ENCODE measurements around the gene TAF4.

DNA sequence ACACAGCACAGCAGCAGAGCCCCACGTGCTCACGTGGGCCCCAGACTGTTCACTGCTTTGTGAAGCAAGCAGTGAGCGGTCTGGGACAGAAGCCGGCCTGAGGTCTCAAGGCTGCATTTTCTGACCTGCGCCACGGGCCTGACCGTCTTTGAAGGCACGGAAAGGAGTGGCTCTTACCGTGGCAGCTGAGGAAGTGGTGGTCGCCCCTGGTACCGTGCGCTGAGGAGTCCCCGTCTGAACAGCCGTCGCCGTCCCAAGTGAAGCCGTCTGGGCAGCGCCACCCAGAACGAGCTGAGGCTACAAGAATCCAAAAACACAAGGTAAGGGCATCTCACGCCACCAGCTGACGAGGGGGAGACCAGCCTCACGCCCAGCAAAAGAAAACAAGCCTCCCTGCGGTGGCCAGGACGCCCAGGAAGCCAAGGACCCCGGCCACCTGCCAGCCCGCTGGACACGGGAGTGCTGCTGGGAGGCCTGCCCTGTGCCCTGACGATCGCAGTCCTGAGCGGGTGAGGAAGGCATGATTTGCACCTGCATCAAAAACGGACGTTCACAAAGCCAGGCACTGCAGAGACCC lies 55.7 kb downstream of the TAF4 start:
- TF ChIP-seq MYC (IDR thresholded peaks at IDR 0.05; ENCODE audit: low read depth, low read length) (no peak), POLR2AphosphoS5 (IDR thresholded peaks at IDR 0.05; ENCODE audit: insufficient read depth, low read depth, low read length) (no peak), POLR2A (IDR thresholded peaks at IDR 0.05; ENCODE audit: low read depth, low read length) (no peak), EZH2 (IDR thresholded peaks at IDR 0.05; ENCODE audit: borderline replicate concordance, low read depth, low read length, severe bottlenecking) (no peak), JUN (IDR thresholded peaks at IDR 0.05; ENCODE audit: borderline replicate concordance, insufficient read depth, insufficient read length, low read depth) (no peak), GATA2 (IDR thresholded peaks at IDR 0.05; ENCODE audit: insufficient read depth, insufficient read length, low read depth, low read length) (no peak), FOS (IDR thresholded peaks at IDR 0.05; ENCODE audit: borderline replicate concordance, insufficient read depth, low read length) (no peak)
- TF ChIP-seq, protein P1, sequence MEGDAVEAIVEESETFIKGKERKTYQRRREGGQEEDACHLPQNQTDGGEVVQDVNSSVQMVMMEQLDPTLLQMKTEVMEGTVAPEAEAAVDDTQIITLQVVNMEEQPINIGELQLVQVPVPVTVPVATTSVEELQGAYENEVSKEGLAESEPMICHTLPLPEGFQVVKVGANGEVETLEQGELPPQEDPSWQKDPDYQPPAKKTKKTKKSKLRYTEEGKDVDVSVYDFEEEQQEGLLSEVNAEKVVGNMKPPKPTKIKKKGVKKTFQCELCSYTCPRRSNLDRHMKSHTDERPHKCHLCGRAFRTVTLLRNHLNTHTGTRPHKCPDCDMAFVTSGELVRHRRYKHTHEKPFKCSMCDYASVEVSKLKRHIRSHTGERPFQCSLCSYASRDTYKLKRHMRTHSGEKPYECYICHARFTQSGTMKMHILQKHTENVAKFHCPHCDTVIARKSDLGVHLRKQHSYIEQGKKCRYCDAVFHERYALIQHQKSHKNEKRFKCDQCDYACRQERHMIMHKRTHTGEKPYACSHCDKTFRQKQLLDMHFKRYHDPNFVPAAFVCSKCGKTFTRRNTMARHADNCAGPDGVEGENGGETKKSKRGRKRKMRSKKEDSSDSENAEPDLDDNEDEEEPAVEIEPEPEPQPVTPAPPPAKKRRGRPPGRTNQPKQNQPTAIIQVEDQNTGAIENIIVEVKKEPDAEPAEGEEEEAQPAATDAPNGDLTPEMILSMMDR (IDR thresholded peaks at IDR 0.05; ENCODE audit: extremely low read depth in 1 of 2, insufficient read depth in 1 of 2, low read depth in 1 of 2, low read length in 2 of 2): no peak
- TF ChIP-seq, protein P2, sequence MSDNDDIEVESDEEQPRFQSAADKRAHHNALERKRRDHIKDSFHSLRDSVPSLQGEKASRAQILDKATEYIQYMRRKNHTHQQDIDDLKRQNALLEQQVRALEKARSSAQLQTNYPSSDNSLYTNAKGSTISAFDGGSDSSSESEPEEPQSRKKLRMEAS (IDR thresholded peaks at IDR 0.05; ENCODE audit: insufficient read depth, insufficient read length): no peak

All from endothelial cell of umbilical vein (primary cell).